MG63 (cell line): ENCODE measurements around the gene DLG2. TPM values are rescaled to one million over a fixed set of nuclear protein-coding genes. Genes with fewer than 3 reads are reported as not detected.
"Not testable (repeated sequence)": the region's sequence is repeated elsewhere in the genome, so short reads cannot be mapped to it uniquely, and the experiment has no call there.

Source experiments
- DNase-seq: peaks from one replicate; pipeline ENCODE4 v3.0.0-alpha.2; 2020
- H3K27me3 ChIP-seq: fragments of 250-450 bp; sonication (Bioruptor Pico); 2 replicates; pipeline ENCODE4 v1.5.1; 2020; ENCODE audit warnings: mild to moderate bottlenecking, moderate library complexity
- H3K36me3 ChIP-seq: fragments of 250-450 bp; sonication (Bioruptor Pico); 2 replicates; pipeline ENCODE4 v1.5.1; 2020; ENCODE audit warnings: mild to moderate bottlenecking, moderate library complexity
- H3K4me3 ChIP-seq: fragments of 250-450 bp; sonication (Bioruptor Pico); 2 replicates; pipeline ENCODE4 v1.5.1; 2020; ENCODE audit warnings: mild to moderate bottlenecking, moderate library complexity
- H3K9me3 ChIP-seq: fragments of 250-450 bp; sonication (Bioruptor Pico); 2 replicates; pipeline ENCODE4 v1.5.1; 2020; ENCODE audit warnings: mild to moderate bottlenecking, moderate library complexity
- total RNA-seq: library from RNA; depleted of rRNA; stranded (reverse); fragments of >200 nt; shearing (Covaris generic); gene quantifications from 2 replicates; pipeline ENCODE4 v1.2.3, GENCODE V29; 2014; ENCODE audit warnings: low replicate concordance

DLG2 gene
- total RNA-seq, 1 experiment from 2014 or later: 0.10 TPM

- H3K27me3 ChIP-seq: no peaks in the 10 kb centered on the region
- H3K36me3 ChIP-seq: peaks cover 58% of the 10 kb centered on the region
Measured at GRCh38 chr11:85652786-85653447, 25.8 kb upstream of the DLG2 start.

GRCh38 chr11:85651118-85651517, 24.0 kb upstream of the DLG2 start:
- Histone ChIP-seq H3K27me3 (no peaks in the 10 kb centered on the region), H3K36me3 (peaks cover 40% of the 10 kb centered on the region), H3K9me3 (no peaks in the 10 kb centered on the region), H3K4me3 (no peak overlapping the region)
- no peak for DNase-seq

More at GRCh38 chr11:85652786-85653447, 25.8 kb upstream of the DLG2 start:
- H3K9me3 ChIP-seq: no peaks in the 10 kb centered on the region
- DNase-seq: no peak
- no peak overlapping the region for H3K4me3 ChIP-seq

GRCh38 chr11:85647604-85648299, 20.6 kb upstream of the DLG2 start, which contains the start of gene TMEM126A:
TMEM126A (plus strand) TSS chr11:85647967; CDS start chr11:85650256, 2,289 bp downstream.
- H3K27me3 ChIP-seq: peaks cover 3% of the 10 kb centered on the region
- H3K4me3 ChIP-seq: peak within 1 kb of the TSS; percentile 80
- peaks cover 20% of the 10 kb centered on the region for H3K36me3 ChIP-seq
- no peaks in the 10 kb centered on the region for H3K9me3 ChIP-seq
- DNase-seq: peak; percentile 88

- Histone ChIP-seq H3K27me3 (peaks cover 3% of the 10 kb centered on the region), H3K4me3 (peak overlapping the region; percentile 80), H3K9me3 (no peaks in the 10 kb centered on the region), H3K36me3 (peaks cover 17% of the 10 kb centered on the region)
- no peak for DNase-seq
Measured at GRCh38 chr11:85647078-85647477, 19.9 kb upstream of the DLG2 start.

- Histone ChIP-seq H3K9me3 (no peaks in the 10 kb centered on the region), H3K36me3 (no peaks in the 10 kb centered on the region), H3K27me3 (peaks cover 3% of the 10 kb centered on the region), H3K4me3 (no peak overlapping the region)
- no peak for DNase-seq
Measured at GRCh38 chr11:85643191-85643614, 16.1 kb upstream of the DLG2 start.

GRCh38 chr11:85634747-85635146, 7.6 kb upstream of the DLG2 start:
- peaks cover 24% of the 10 kb centered on the region for H3K36me3 ChIP-seq
- no peaks in the 10 kb centered on the region for H3K27me3 ChIP-seq
- no peak for DNase-seq
- H3K4me3 ChIP-seq: no peak overlapping the region
- H3K9me3 ChIP-seq: no peaks in the 10 kb centered on the region

GRCh38 chr11:85628771-85629341, 1.7 kb upstream of the DLG2 start:
- Histone ChIP-seq H3K27me3 (no peaks in the 10 kb centered on the region; the same call in none of the 2 replicates), H3K4me3 (peak overlapping the region; percentile 86), H3K36me3 (peaks cover 12% of the 10 kb centered on the region), H3K9me3 (no peaks in the 10 kb centered on the region)
- DNase-seq: no peak

GRCh38 chr11:85627998-85628770, 1.0 kb upstream of the DLG2 start, which contains the start of gene TMEM126B:
TMEM126B (plus strand) TSS chr11:85628593; CDS start chr11:85628608, 15 bp downstream.
- H3K4me3 ChIP-seq: peak within 1 kb of the TSS; percentile 86
- no peaks in the 10 kb centered on the region for H3K9me3 ChIP-seq
- DNase-seq: peak; percentile 98
- H3K27me3 ChIP-seq: no peaks in the 10 kb centered on the region; the same call in none of the 2 replicates
- H3K36me3 ChIP-seq: peaks cover 11% of the 10 kb centered on the region

- no peaks in the 10 kb centered on the region; the same call in none of the 2 replicates for H3K27me3 ChIP-seq
- peaks cover 5% of the 10 kb centered on the region for H3K36me3 ChIP-seq
- H3K9me3 ChIP-seq: no peaks in the 10 kb centered on the region
- H3K4me3 ChIP-seq: peak overlapping the region; percentile 86; the same call in 1 of the 2 replicates
- DNase-seq: no peak
Measured at GRCh38 chr11:85626496-85626895, 648 bp downstream of the DLG2 start.

GRCh38 chr11:85620256-85620655, 6.9 kb downstream of the DLG2 start:
- DNase-seq: no peak
- H3K9me3 ChIP-seq: no peaks in the 10 kb centered on the region
- no peak overlapping the region for H3K4me3 ChIP-seq
- no peaks in the 10 kb centered on the region; the same call in 1 of the 2 replicates for H3K27me3 ChIP-seq
- H3K36me3 ChIP-seq: no peaks in the 10 kb centered on the region

- no peak overlapping the region for H3K4me3 ChIP-seq
- no peaks in the 10 kb centered on the region; the same call in 1 of the 2 replicates for H3K27me3 ChIP-seq
- no peak for DNase-seq
- no peaks in the 10 kb centered on the region for H3K9me3 ChIP-seq
- no peaks in the 10 kb centered on the region for H3K36me3 ChIP-seq
Measured at GRCh38 chr11:85619499-85619898, 7.6 kb downstream of the DLG2 start.

- not testable (repeated sequence) for H3K36me3 ChIP-seq, H3K4me3 ChIP-seq, H3K27me3 ChIP-seq, H3K9me3 ChIP-seq, DNase-seq
Measured at GRCh38 chr11:85611643-85612042, 15.5 kb downstream of the DLG2 start.

- not testable (repeated sequence) for H3K9me3 ChIP-seq, DNase-seq, H3K36me3 ChIP-seq, H3K4me3 ChIP-seq, H3K27me3 ChIP-seq
Measured at GRCh38 chr11:85609286-85609685, 17.9 kb downstream of the DLG2 start.

- not testable (repeated sequence) for H3K9me3 ChIP-seq, H3K36me3 ChIP-seq, DNase-seq, H3K27me3 ChIP-seq, H3K4me3 ChIP-seq
Measured at GRCh38 chr11:85608621-85609020, 18.5 kb downstream of the DLG2 start.

GRCh38 chr11:85606237-85606636, 20.9 kb downstream of the DLG2 start:
- not testable (repeated sequence) for H3K27me3 ChIP-seq, DNase-seq, H3K9me3 ChIP-seq, H3K4me3 ChIP-seq, H3K36me3 ChIP-seq

- Histone ChIP-seq H3K27me3 (no peaks in the 10 kb centered on the region), H3K4me3 (no peak overlapping the region), H3K9me3 (no peaks in the 10 kb centered on the region), H3K36me3 (no peaks in the 10 kb centered on the region)
- DNase-seq: no peak
Measured at GRCh38 chr11:85603220-85603619, 23.9 kb downstream of the DLG2 start.
